ENCODE data around the gene DTHD1. TPM values are rescaled to one million over a fixed set of nuclear protein-coding genes. Genes with fewer than 3 reads are reported as not detected.

The DTHD1 gene
- total RNA-seq, 1 donor from 2014 or later = not detected

GRCh38 chr4:36313703-36314102 is 32.3 kb downstream of the DTHD1 start:
- TF ChIP-seq CTCF (IDR thresholded peaks at IDR 0.05) (no peak), EZH2 (IDR thresholded peaks at IDR 0.05) (no peak), EZH2phosphoT487 (IDR thresholded peaks at IDR 0.05) (no peak)
- H3K36me3 Mint-ChIP-seq = no peaks in the 10 kb centered on the region
- no peak overlapping the region for H3K27ac ChIP-seq
- no peaks in the 10 kb centered on the region for H3K36me3 ChIP-seq
- peaks cover under 1% of the 10 kb centered on the region for H3K9me3 Mint-ChIP-seq
- no peaks in the 10 kb centered on the region for H3K79me2 ChIP-seq (ENCODE audit: low read depth)
- no peaks in the 10 kb centered on the region for H3K27me3 Mint-ChIP-seq (ENCODE audit: insufficient read depth, low read depth)
- H2AFZ ChIP-seq (replicated peaks) = no peak overlapping the region
- no peaks in the 10 kb centered on the region for H3K4me1 Mint-ChIP-seq
- H3K9ac ChIP-seq = no peak overlapping the region
- no peak overlapping the region for H3K4me2 ChIP-seq
- H3K27ac Mint-ChIP-seq = no peak overlapping the region
- no peaks in the 10 kb centered on the region for H3K4me1 ChIP-seq
- no peaks in the 10 kb centered on the region for H3F3A ChIP-seq (ENCODE audit: low read depth)
- no peak overlapping the region for H3K4me3 ChIP-seq
- H3K27me3 ChIP-seq = no peaks in the 10 kb centered on the region
- DNase-seq (ENCODE audit: low spot score) = no peak
- H3K9me3 ChIP-seq (ENCODE audit: low read depth) = no peaks in the 10 kb centered on the region
- H3K4me3 Mint-ChIP-seq = no peak overlapping the region
- no peaks in the 10 kb centered on the region for H4K20me1 ChIP-seq (ENCODE audit: low read depth)

DNA sequence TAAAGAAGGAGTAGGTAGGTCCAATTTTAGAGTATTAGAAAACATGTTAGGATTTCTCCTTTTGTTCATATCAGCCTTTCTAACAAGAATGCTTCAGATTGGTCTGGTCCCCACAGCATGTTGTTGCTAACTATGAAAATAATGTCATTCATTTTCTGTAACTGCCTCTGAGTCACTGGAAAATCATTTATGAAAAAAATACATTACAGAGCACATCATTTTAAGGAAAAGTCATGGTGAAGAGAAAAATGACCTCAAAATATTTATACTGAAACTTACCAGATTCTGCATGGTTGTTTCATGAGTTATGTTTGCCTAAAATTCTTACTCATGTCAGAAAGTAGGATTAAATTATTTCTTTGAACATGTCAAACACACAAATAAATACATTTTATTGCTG is 35.2 kb downstream of the DTHD1 start:
- Histone ChIP-seq H3K4me2 (no peak overlapping the region), H3K9ac (no peak overlapping the region), H3K27ac (no peak overlapping the region), H4K20me1 (ENCODE audit: low read depth) (no peaks in the 10 kb centered on the region), H3K9me3 (ENCODE audit: low read depth) (no peaks in the 10 kb centered on the region), H2AFZ (replicated peaks) (no peak overlapping the region), H3F3A (ENCODE audit: low read depth) (no peaks in the 10 kb centered on the region), H3K4me1 (no peaks in the 10 kb centered on the region), H3K27me3 (no peaks in the 10 kb centered on the region), H3K36me3 (no peaks in the 10 kb centered on the region), H3K4me3 (no peak overlapping the region), H3K79me2 (ENCODE audit: low read depth) (no peaks in the 10 kb centered on the region)
- Mint-ChIP-seq H3K4me3 (no peak overlapping the region), H3K9me3 (peaks cover 3% of the 10 kb centered on the region), H3K36me3 (no peaks in the 10 kb centered on the region), H3K27me3 (ENCODE audit: insufficient read depth, low read depth) (no peaks in the 10 kb centered on the region), H3K27ac (no peak overlapping the region), H3K4me1 (no peaks in the 10 kb centered on the region)
- TF ChIP-seq EZH2 (IDR thresholded peaks at IDR 0.05) (no peak), EZH2phosphoT487 (IDR thresholded peaks at IDR 0.05) (no peak), CTCF (IDR thresholded peaks at IDR 0.05) (no peak)
- no peak for DNase-seq (ENCODE audit: low spot score)

- H3K27ac Mint-ChIP-seq = no peak overlapping the region
- no peak overlapping the region for H3K27ac ChIP-seq
- H3F3A ChIP-seq (ENCODE audit: low read depth) = no peaks in the 10 kb centered on the region
- H3K9me3 ChIP-seq (ENCODE audit: low read depth) = no peaks in the 10 kb centered on the region
- peaks cover 3% of the 10 kb centered on the region for H3K9me3 Mint-ChIP-seq
- no peaks in the 10 kb centered on the region for H3K36me3 ChIP-seq
- no peaks in the 10 kb centered on the region for H3K4me1 ChIP-seq
- no peaks in the 10 kb centered on the region for H3K27me3 Mint-ChIP-seq (ENCODE audit: insufficient read depth, low read depth)
- H3K79me2 ChIP-seq (ENCODE audit: low read depth) = no peaks in the 10 kb centered on the region
- no peaks in the 10 kb centered on the region for H3K36me3 Mint-ChIP-seq
- H3K4me3 Mint-ChIP-seq = no peak overlapping the region
- no peak overlapping the region for H2AFZ ChIP-seq (replicated peaks)
- H3K4me2 ChIP-seq = no peak overlapping the region
- no peaks in the 10 kb centered on the region for H4K20me1 ChIP-seq (ENCODE audit: low read depth)
- no peak overlapping the region for H3K9ac ChIP-seq
- H3K4me1 Mint-ChIP-seq = no peaks in the 10 kb centered on the region
- no peak for DNase-seq (ENCODE audit: low spot score)
- no peaks in the 10 kb centered on the region for H3K27me3 ChIP-seq
- no peak overlapping the region for H3K4me3 ChIP-seq
- TF ChIP-seq EZH2phosphoT487 (IDR thresholded peaks at IDR 0.05) (no peak), EZH2 (IDR thresholded peaks at IDR 0.05) (no peak), CTCF (IDR thresholded peaks at IDR 0.05) (no peak)
These were observed 36.3 kb downstream of the DTHD1 start for GRCh38 chr4:36317721-36318120.

Data from neural progenitor cell (in vitro differentiated cells).